Glutamatergic neuron (in vitro differentiated cells): ENCODE data around the gene ITPKB. TPM values are rescaled to one million over a fixed set of nuclear protein-coding genes. Genes with fewer than 3 reads are reported as not detected.

Source experiments
- DNase-seq: peaks from one replicate; pipeline ENCODE4 v3.0.0; 2022
- H3K27ac Mint-ChIP-seq: one replicate; pipeline ENCODE4 v1.8.0; 2020; ENCODE audit warnings: mild to moderate bottlenecking, mixed read lengths, inconsistent platforms; ENCODE audit not compliant: unreplicated experiment
- H3K27me3 Mint-ChIP-seq: one replicate; pipeline ENCODE4 v1.8.0; 2020; ENCODE audit warnings: mild to moderate bottlenecking, moderate library complexity, mixed read lengths, inconsistent platforms; ENCODE audit not compliant: unreplicated experiment
- H3K36me3 Mint-ChIP-seq: one replicate; pipeline ENCODE4 v1.8.0; 2020; ENCODE audit warnings: mild to moderate bottlenecking, mixed read lengths, inconsistent platforms; ENCODE audit not compliant: unreplicated experiment
- H3K4me1 Mint-ChIP-seq: one replicate; pipeline ENCODE4 v1.8.0; 2020; ENCODE audit warnings: mild to moderate bottlenecking, low read depth, mixed read lengths, inconsistent platforms; ENCODE audit not compliant: unreplicated experiment
- H3K4me3 Mint-ChIP-seq: one replicate; pipeline ENCODE4 v1.8.0; 2020; ENCODE audit warnings: mild to moderate bottlenecking, mixed read lengths, inconsistent platforms; ENCODE audit not compliant: unreplicated experiment
- H3K9me3 Mint-ChIP-seq: one replicate; pipeline ENCODE4 v1.8.0; 2020; ENCODE audit warnings: mild to moderate bottlenecking, moderate library complexity, mixed read lengths, inconsistent platforms; ENCODE audit not compliant: unreplicated experiment
- CTCF ChIP-seq: fragments of 200-600 bp; sonication (generic); IDR thresholded peaks from one replicate; pipeline ENCODE4 v1.5.0; 2021; ENCODE audit not compliant: partially characterized antibody, unreplicated experiment
- total RNA-seq: library from RNA; stranded (reverse); fragmentation: NEBNext Ultra II Directional; extraction: Animal tissue kit (Norgen Biotek cat#: 25700); gene quantifications from one replicate; pipeline ENCODE4 v1.2.1, GENCODE V29; 2021; ENCODE audit not compliant: unreplicated experiment

The ITPKB gene
- total RNA-seq, 1 donor from 2014 or later: 0.34 TPM

- Mint-ChIP-seq H3K36me3 (peaks cover 11% of the 10 kb centered on the region), H3K4me1 (peaks cover 1% of the 10 kb centered on the region), H3K27ac (no peak overlapping the region), H3K27me3 (peaks cover 5% of the 10 kb centered on the region), H3K9me3 (no peaks in the 10 kb centered on the region), H3K4me3 (no peak overlapping the region)
- DNase-seq: no peak
- TF ChIP-seq CTCF: no peak
Observed at GRCh38 chr1:226761322-226761721, 22.2 kb upstream of the ITPKB start.

GRCh38 chr1:226754793-226755533, 15.9 kb upstream of the ITPKB start:
- no peak for DNase-seq

GRCh38 chr1:226754097-226754496, 15.0 kb upstream of the ITPKB start:
- Mint-ChIP-seq H3K9me3 (no peaks in the 10 kb centered on the region), H3K4me3 (no peak overlapping the region), H3K27ac (no peak overlapping the region), H3K36me3 (peaks cover 6% of the 10 kb centered on the region), H3K4me1 (no peaks in the 10 kb centered on the region), H3K27me3 (no peaks in the 10 kb centered on the region)
- TF ChIP-seq CTCF: no peak
- DNase-seq: no peak

More at GRCh38 chr1:226754793-226755533, 15.9 kb upstream of the ITPKB start:
- peaks cover 6% of the 10 kb centered on the region for H3K36me3 Mint-ChIP-seq
- no peaks in the 10 kb centered on the region for H3K4me1 Mint-ChIP-seq
- no peaks in the 10 kb centered on the region for H3K9me3 Mint-ChIP-seq
- H3K4me3 Mint-ChIP-seq: no peak overlapping the region
- no peak for TF ChIP-seq CTCF
- H3K27ac Mint-ChIP-seq: no peak overlapping the region
- no peaks in the 10 kb centered on the region for H3K27me3 Mint-ChIP-seq

GRCh38 chr1:226751703-226752102, 12.6 kb upstream of the ITPKB start:
- no peaks in the 10 kb centered on the region for H3K4me1 Mint-ChIP-seq
- DNase-seq: no peak
- no peaks in the 10 kb centered on the region for H3K9me3 Mint-ChIP-seq
- H3K4me3 Mint-ChIP-seq: no peak overlapping the region
- H3K27me3 Mint-ChIP-seq: no peaks in the 10 kb centered on the region
- H3K27ac Mint-ChIP-seq: no peak overlapping the region
- TF ChIP-seq CTCF: no peak
- peaks cover 4% of the 10 kb centered on the region for H3K36me3 Mint-ChIP-seq

GRCh38 chr1:226751214-226751613, 12.1 kb upstream of the ITPKB start:
- Mint-ChIP-seq H3K9me3 (no peaks in the 10 kb centered on the region), H3K4me3 (no peak overlapping the region), H3K27me3 (no peaks in the 10 kb centered on the region), H3K4me1 (no peaks in the 10 kb centered on the region), H3K36me3 (no peaks in the 10 kb centered on the region), H3K27ac (no peak overlapping the region)
- no peak for TF ChIP-seq CTCF
- DNase-seq: no peak
